SU-DHL-6 (cell line): ENCODE results near the gene SLC16A8.

Experiments
- EZH2phosphoT487 ChIP-seq: fragments of 200-600 bp; sonication (generic), shearing (Covaris generic); conservative IDR thresholded peaks from 2 replicates; pipeline ENCODE4 v1.6.1; 2018; ENCODE audit warnings: mild to moderate bottlenecking, antibody characterized with exemption, low read length, moderate library complexity, mixed read lengths
- TF ChIP-seq, protein P1 (sequence below): fragments of 200-600 bp; sonication (generic); IDR thresholded peaks from one replicate; pipeline ENCODE4 v1.5.1; 2017; ENCODE audit warnings: antibody characterized with exemption, mild to moderate bottlenecking, low read length, moderate library complexity; ENCODE audit not compliant: insufficient read depth, poor library complexity, severe bottlenecking

DNA sequence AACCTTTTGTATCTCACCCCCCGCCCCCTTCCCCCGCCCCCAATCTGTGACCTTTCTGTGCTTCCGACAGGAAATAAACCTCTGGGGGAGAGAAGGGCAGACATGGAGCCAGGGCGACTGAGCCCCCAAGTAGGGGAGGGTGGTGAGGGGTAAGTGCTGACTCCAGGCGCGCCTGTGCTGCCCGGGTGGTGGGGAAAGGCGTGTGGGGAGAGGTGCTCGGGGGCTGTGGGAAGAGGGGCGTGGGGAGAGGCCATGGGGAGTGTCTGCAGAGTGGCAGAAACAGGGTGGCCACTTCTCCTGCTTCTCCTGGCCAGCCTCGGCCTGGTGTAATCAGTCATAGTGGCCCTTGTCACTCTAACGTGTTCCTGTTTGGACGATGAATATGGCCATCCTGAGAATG, 8.0 kb downstream of the SLC16A8 start:
- TF ChIP-seq, protein P1, sequence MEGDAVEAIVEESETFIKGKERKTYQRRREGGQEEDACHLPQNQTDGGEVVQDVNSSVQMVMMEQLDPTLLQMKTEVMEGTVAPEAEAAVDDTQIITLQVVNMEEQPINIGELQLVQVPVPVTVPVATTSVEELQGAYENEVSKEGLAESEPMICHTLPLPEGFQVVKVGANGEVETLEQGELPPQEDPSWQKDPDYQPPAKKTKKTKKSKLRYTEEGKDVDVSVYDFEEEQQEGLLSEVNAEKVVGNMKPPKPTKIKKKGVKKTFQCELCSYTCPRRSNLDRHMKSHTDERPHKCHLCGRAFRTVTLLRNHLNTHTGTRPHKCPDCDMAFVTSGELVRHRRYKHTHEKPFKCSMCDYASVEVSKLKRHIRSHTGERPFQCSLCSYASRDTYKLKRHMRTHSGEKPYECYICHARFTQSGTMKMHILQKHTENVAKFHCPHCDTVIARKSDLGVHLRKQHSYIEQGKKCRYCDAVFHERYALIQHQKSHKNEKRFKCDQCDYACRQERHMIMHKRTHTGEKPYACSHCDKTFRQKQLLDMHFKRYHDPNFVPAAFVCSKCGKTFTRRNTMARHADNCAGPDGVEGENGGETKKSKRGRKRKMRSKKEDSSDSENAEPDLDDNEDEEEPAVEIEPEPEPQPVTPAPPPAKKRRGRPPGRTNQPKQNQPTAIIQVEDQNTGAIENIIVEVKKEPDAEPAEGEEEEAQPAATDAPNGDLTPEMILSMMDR, result no peak
- TF ChIP-seq EZH2phosphoT487, result no peak
